CD4-positive, alpha-beta T cell treated with Interferon gamma for 1 hour (primary cell): ENCODE results near the gene KIFAP3.

Source experiments
- DNase-seq: peaks from one replicate; pipeline ENCODE4 v3.0.0-alpha.2; 2020

KIFAP3 gene

GRCh38 chr1:169970114-169970513 lies 104.4 kb downstream of the KIFAP3 start:
- DNase-seq, result no peak

GRCh38 chr1:169968174-169968573 lies 106.3 kb downstream of the KIFAP3 start:
- no peak for DNase-seq

- no peak for DNase-seq
These were observed 110.3 kb downstream of the KIFAP3 start for GRCh38 chr1:169964206-169964605.

- no peak for DNase-seq
These were observed 114.8 kb downstream of the KIFAP3 start for GRCh38 chr1:169959686-169960085.

GRCh38 chr1:169958987-169959386 lies 115.5 kb downstream of the KIFAP3 start:
- no peak for DNase-seq

GRCh38 chr1:169957884-169958283 lies 116.6 kb downstream of the KIFAP3 start:
- no peak for DNase-seq

GRCh38 chr1:169951108-169951507 lies 123.4 kb downstream of the KIFAP3 start:
- no peak for DNase-seq

- no peak for DNase-seq
These were observed 125.4 kb downstream of the KIFAP3 start for GRCh38 chr1:169949139-169949538.

GRCh38 chr1:169946206-169946605 lies 128.3 kb downstream of the KIFAP3 start:
- no peak for DNase-seq

- DNase-seq, result no peak
These were observed 129.3 kb downstream of the KIFAP3 start for GRCh38 chr1:169945181-169945580.

GRCh38 chr1:169944621-169945020 lies 129.9 kb downstream of the KIFAP3 start:
- DNase-seq, result no peak

- DNase-seq, result no peak
These were observed 130.4 kb downstream of the KIFAP3 start for GRCh38 chr1:169943963-169944526.

GRCh38 chr1:169941982-169942830 lies 132.3 kb downstream of the KIFAP3 start:
- no peak for DNase-seq

- DNase-seq, result no peak
These were observed 140.3 kb downstream of the KIFAP3 start for GRCh38 chr1:169933984-169934725.

GRCh38 chr1:169931795-169932231 lies 142.7 kb downstream of the KIFAP3 start:
- no peak for DNase-seq

GRCh38 chr1:169929210-169929526 lies 145.3 kb downstream of the KIFAP3 start:
- no peak for DNase-seq

GRCh38 chr1:169928438-169929209 lies 145.9 kb downstream of the KIFAP3 start:
- no peak for DNase-seq

- no peak for DNase-seq
These were observed 148.7 kb downstream of the KIFAP3 start for GRCh38 chr1:169925505-169926482.

GRCh38 chr1:169924829-169925228 lies 149.7 kb downstream of the KIFAP3 start:
- no peak for DNase-seq

- DNase-seq, result no peak
These were observed 150.4 kb downstream of the KIFAP3 start for GRCh38 chr1:169924063-169924462.

- DNase-seq, result no peak
These were observed 153.4 kb downstream of the KIFAP3 start for GRCh38 chr1:169921080-169921479.

- DNase-seq, result no peak
These were observed 155.6 kb downstream of the KIFAP3 start for GRCh38 chr1:169918927-169919326.
